Endothelial cell of umbilical vein (primary cell): ENCODE results near the gene ACTR10. TPM values are rescaled to one million over a fixed set of nuclear protein-coding genes. Genes with fewer than 3 reads are reported as not detected.

Source experiments
- BruUV-seq: library from RNA; stranded (reverse); fragments of 400-500 nt; replicated peaks from 2 replicates; lab custom pipeline; 2021; lab: Mats Ljungman, UMichigan
- CTCF ChIA-PET: fragments of 300-600, 350-600 bp; sonication (Branson Sonifier 250); formaldehyde crosslinking; loops from one replicate; lab custom pipeline; 2021; ENCODE audit warnings: antibody characterized with exemption, inconsistent platforms; lab: Charles Lee
- POLR2A ChIA-PET: fragments of 300-600, 350-600 bp; sonication (Branson Sonifier 250); formaldehyde crosslinking; loops from one replicate; lab custom pipeline; 2021; ENCODE audit warnings: antibody characterized with exemption, inconsistent platforms; lab: Charles Lee
- DNase-seq: peaks from one replicate; pipeline ENCODE4 v3.0.0-alpha.2; 2011; ENCODE audit warnings: low read depth, low spot score
- FAIRE-seq: peaks from 2 replicates; lab custom pipeline; 2011; peaks lifted over from hg19 to GRCh38; lab: Jason Lieb, UNC
- H2AFZ ChIP-seq: 2 replicates; pipeline ENCODE4 v1.6.0; 2012; ENCODE audit warnings: low read depth, low read length, control low read depth, inconsistent platforms
- H3K27ac ChIP-seq: 2 replicates; pipeline ENCODE4 v1.5.1; 2011; ENCODE audit warnings: low read depth, mild to moderate bottlenecking, control low read depth, low read length, moderate library complexity; ENCODE audit not compliant: insufficient read depth
- H3K27me3 ChIP-seq, 2 experiments: 2 replicates each; pipeline versions ENCODE4 v1.6.0 to v1.6.1; 2011; ENCODE audit warnings: low read length in 2 of 2, mixed read lengths in 1 of 2; ENCODE audit not compliant: control insufficient read depth in 2 of 2, insufficient read depth in 2 of 2
- H3K36me3 ChIP-seq, 2 experiments: 2 replicates in 1 of 2; 3 replicates in 1 of 2; pipeline ENCODE4 v1.5.1; 2011; ENCODE audit warnings: low read length in 2 of 2, mild to moderate bottlenecking in 1 of 2, moderate library complexity in 1 of 2; ENCODE audit not compliant: control insufficient read depth in 2 of 2, insufficient read depth in 2 of 2; ENCODE audit errors: extremely low read depth in 1 of 2
- H3K4me1 ChIP-seq: 3 replicates; pipeline ENCODE4 v1.5.1; 2011; ENCODE audit warnings: mild to moderate bottlenecking, low read length; ENCODE audit not compliant: control insufficient read depth, insufficient read depth; ENCODE audit errors: extremely low read depth
- H3K4me2 ChIP-seq: 2 replicates; pipeline ENCODE4 v1.6.1; 2011; ENCODE audit warnings: low read length, control low read depth, mixed read lengths; ENCODE audit not compliant: insufficient read depth
- H3K4me3 ChIP-seq, 3 experiments: fragments of 200-600 bp in 1 of 3; sonication (generic), shearing (Covaris generic) in 1 of 3; replicated peaks in 1 of 3; 2 replicates each; pipeline ENCODE4 v1.5.1; 2011 to 2016; ENCODE audit warnings: control low read depth in 3 of 3, low read length in 3 of 3, mild to moderate bottlenecking in 2 of 3, inconsistent platforms in 1 of 3, low read depth in 1 of 3, moderate library complexity in 1 of 3; ENCODE audit not compliant: insufficient read depth in 1 of 3
- H3K79me2 ChIP-seq: 2 replicates; pipeline ENCODE4 v1.6.0; 2012; ENCODE audit warnings: low read length, inconsistent platforms; ENCODE audit not compliant: control insufficient read depth, insufficient read depth
- H3K9ac ChIP-seq: replicated peaks from 2 replicates; pipeline ENCODE3; 2011; ENCODE audit warnings: low read length, control low read depth; ENCODE audit not compliant: insufficient read depth; ENCODE audit errors: extremely low read depth
- H3K9me1 ChIP-seq: replicated peaks from 3 replicates; pipeline ENCODE4 v1.6.0; 2011; ENCODE audit warnings: mild to moderate bottlenecking, low read length; ENCODE audit not compliant: control insufficient read depth, insufficient read depth; ENCODE audit errors: extremely low read depth
- H3K9me3 ChIP-seq: replicated peaks from 2 replicates; pipeline ENCODE4 v1.5.1; 2012; ENCODE audit warnings: low read length, inconsistent platforms; ENCODE audit not compliant: control insufficient read depth, insufficient read depth
- H4K20me1 ChIP-seq: replicated peaks from 2 replicates; pipeline ENCODE3; 2011; ENCODE audit warnings: mild to moderate bottlenecking, low read length; ENCODE audit not compliant: control insufficient read depth, insufficient read depth; ENCODE audit errors: extremely low read depth
- EZH2 ChIP-seq: IDR thresholded peaks from 2 replicates; pipeline ENCODE4 v1.6.1; 2012; ENCODE audit warnings: borderline replicate concordance, low read depth, mild to moderate bottlenecking, moderate library complexity, low read length, inconsistent platforms; ENCODE audit not compliant: severe bottlenecking
- FOS ChIP-seq: IDR thresholded peaks from 2 replicates; pipeline ENCODE4 v1.6.1; 2011; ENCODE audit warnings: mild to moderate bottlenecking, low read length, moderate library complexity, borderline replicate concordance; ENCODE audit not compliant: insufficient read depth
- GATA2 ChIP-seq: IDR thresholded peaks from 2 replicates; pipeline ENCODE4 v1.7.0; 2011; ENCODE audit warnings: low read depth, mild to moderate bottlenecking, moderate library complexity, mixed read lengths, low read length; ENCODE audit not compliant: insufficient read length, insufficient read depth
- JUN ChIP-seq: IDR thresholded peaks from 2 replicates; pipeline ENCODE4 v1.6.1; 2011; ENCODE audit warnings: borderline replicate concordance, low read depth; ENCODE audit not compliant: insufficient read length, insufficient read depth
- MYC ChIP-seq: IDR thresholded peaks from one replicate; pipeline ENCODE4 v1.6.1; 2011; ENCODE audit warnings: mild to moderate bottlenecking, low read depth, low read length
- POLR2A ChIP-seq: IDR thresholded peaks from 2 replicates; pipeline ENCODE4 v1.6.1; 2012; ENCODE audit warnings: low read depth, mild to moderate bottlenecking, control low read depth, low read length
- POLR2AphosphoS5 ChIP-seq: IDR thresholded peaks from 2 replicates; pipeline ENCODE4 v1.6.1; 2012; ENCODE audit warnings: low read depth, mild to moderate bottlenecking, control low read depth, low read length, moderate library complexity; ENCODE audit not compliant: insufficient read depth
- dilution Hi-C: fragments of 300-500 bp; cut with MboI; formaldehyde crosslinking; loops from one replicate; pipeline ENCODE4 v1.15.0; 2019; ENCODE audit warnings: low sequenced_read_pairs; ENCODE audit not compliant: extremely low pct_ligation_motif_present
- intact Hi-C: fragments of 100-400 bp; cut with micrococcal nuclease; formaldehyde crosslinking; loops from one replicate; pipeline ENCODE4 v1.10.0; 2022
- polyA plus RNA-seq, 4 experiments: library from polyadenylated mRNA; depleted of rRNA in 3 of 4; stranded (reverse) in 3 of 4; unstranded in 1 of 4; fragments of >200 nt; gene quantifications; 2 replicates each; pipeline versions ENCODE4 v1.2.1 to v1.2.3, GENCODE V29; 2011 to 2012; ENCODE audit warnings: missing spikeins in 1 of 4
- total RNA-seq: library from RNA; stranded (reverse); gene quantifications from 2 replicates; pipeline ENCODE4 v1.2.3, GENCODE V29; 2021
- TF ChIP-seq, protein P1 (sequence below), 2 donors: IDR thresholded peaks; 1 replicate in 1 of 2; 2 replicates in 1 of 2; pipeline ENCODE4 v1.5.1; 2011; ENCODE audit warnings: low read length in 2 of 2, mild to moderate bottlenecking in 2 of 2, moderate library complexity in 2 of 2, control low read depth in 1 of 2, inconsistent platforms in 1 of 2, low read depth in 1 of 2; ENCODE audit not compliant: insufficient read depth in 1 of 2; ENCODE audit errors: extremely low read depth in 1 of 2
- TF ChIP-seq, protein P2 (sequence below): IDR thresholded peaks from 2 replicates; pipeline ENCODE4 v1.6.1; 2011; ENCODE audit not compliant: insufficient read depth, insufficient read length

ACTR10 gene
- total and polyA plus RNA-seq, 2 donors (not counting 3 experiments of a cell fraction or from before 2014, with no cell fraction given) = 28.6 to 67.3 TPM

DNA sequence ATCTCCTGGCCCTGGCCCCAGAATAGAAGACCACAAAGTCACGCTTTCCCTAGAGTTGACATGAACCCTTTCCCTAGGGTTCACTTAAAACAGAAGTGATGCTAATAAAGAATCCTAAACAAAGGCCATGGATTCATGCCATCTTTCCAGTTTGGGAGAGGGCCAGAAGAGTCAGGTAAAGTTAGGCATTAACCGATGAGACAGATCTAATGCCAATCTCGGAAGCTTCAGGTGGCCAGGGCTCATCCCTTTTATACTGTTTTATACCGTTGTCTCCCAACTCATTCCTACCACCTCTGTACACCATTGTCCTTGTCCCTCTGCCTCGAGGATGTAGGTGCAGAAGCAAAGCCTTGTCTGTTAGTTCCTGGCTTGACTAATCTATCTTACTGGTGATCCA, 22.8 kb upstream of the ACTR10 start:
- Histone ChIP-seq H3K4me2 (no peak overlapping the region), H3K36me3 (no peaks in the 10 kb centered on the region), H4K20me1 (no peaks in the 10 kb centered on the region), H3K4me1 (no peaks in the 10 kb centered on the region), H3K27me3 (no peaks in the 10 kb centered on the region), H3K9ac (no peak overlapping the region), H3K4me3 (no peak overlapping the region), H3K9me1 (no peaks in the 10 kb centered on the region), H3K27ac (no peak overlapping the region), H3K79me2 (no peaks in the 10 kb centered on the region), H3K9me3 (no peaks in the 10 kb centered on the region), H2AFZ (no peak overlapping the region)
- intact Hi-C loops = no loop called here
- TF ChIP-seq, protein P1, sequence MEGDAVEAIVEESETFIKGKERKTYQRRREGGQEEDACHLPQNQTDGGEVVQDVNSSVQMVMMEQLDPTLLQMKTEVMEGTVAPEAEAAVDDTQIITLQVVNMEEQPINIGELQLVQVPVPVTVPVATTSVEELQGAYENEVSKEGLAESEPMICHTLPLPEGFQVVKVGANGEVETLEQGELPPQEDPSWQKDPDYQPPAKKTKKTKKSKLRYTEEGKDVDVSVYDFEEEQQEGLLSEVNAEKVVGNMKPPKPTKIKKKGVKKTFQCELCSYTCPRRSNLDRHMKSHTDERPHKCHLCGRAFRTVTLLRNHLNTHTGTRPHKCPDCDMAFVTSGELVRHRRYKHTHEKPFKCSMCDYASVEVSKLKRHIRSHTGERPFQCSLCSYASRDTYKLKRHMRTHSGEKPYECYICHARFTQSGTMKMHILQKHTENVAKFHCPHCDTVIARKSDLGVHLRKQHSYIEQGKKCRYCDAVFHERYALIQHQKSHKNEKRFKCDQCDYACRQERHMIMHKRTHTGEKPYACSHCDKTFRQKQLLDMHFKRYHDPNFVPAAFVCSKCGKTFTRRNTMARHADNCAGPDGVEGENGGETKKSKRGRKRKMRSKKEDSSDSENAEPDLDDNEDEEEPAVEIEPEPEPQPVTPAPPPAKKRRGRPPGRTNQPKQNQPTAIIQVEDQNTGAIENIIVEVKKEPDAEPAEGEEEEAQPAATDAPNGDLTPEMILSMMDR (IDR thresholded peaks at IDR 0.05; ENCODE audit: extremely low read depth in 1 of 2, insufficient read depth in 1 of 2, low read depth in 1 of 2, low read length in 2 of 2) = no peak
- TF ChIP-seq GATA2 = no peak
- TF ChIP-seq FOS = no peak
- TF ChIP-seq EZH2 = no peak
- no peak for TF ChIP-seq POLR2AphosphoS5
- TF ChIP-seq POLR2A = no peak
- TF ChIP-seq, protein P2, sequence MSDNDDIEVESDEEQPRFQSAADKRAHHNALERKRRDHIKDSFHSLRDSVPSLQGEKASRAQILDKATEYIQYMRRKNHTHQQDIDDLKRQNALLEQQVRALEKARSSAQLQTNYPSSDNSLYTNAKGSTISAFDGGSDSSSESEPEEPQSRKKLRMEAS = no peak
- no peak for TF ChIP-seq MYC
- TF ChIP-seq JUN = no peak
- BruUV-seq = no TSS peak
- DNase-seq (no peak), FAIRE-seq (no peak)
- CTCF ChIA-PET = interaction anchor here (1.6 kb wide), 1 partner anchor 9 kb away, joined by 6 read pairs; no protein-coding TSS in a partner anchor
- dilution Hi-C loops = no loop called here
- POLR2A ChIA-PET = no interaction called here
